Activated naive CD4-positive, alpha-beta T cell treated with anti-CD3 and anti-CD28 coated beads, Interleukin-2, amount 10 ng/mL, durations not matched to agents 7 days and 5 days (primary cell): Measurements from ENCODE around the gene ME3.

Source experiments
- CTCF ChIA-PET: fragments of 350-600 bp; sonication (Branson Sonifier 250); formaldehyde crosslinking; loops from one replicate; lab custom pipeline; 2021; ENCODE audit warnings: antibody characterized with exemption; lab: Charles Lee
- DNase-seq: peaks from one replicate; pipeline ENCODE4 v3.0.0-alpha.2; 2020
- H3K27ac Mint-ChIP-seq: one replicate; pipeline ENCODE4 v1.8.0; 2021; ENCODE audit warnings: mild to moderate bottlenecking, moderate library complexity, mixed read lengths
- H3K27me3 Mint-ChIP-seq: one replicate; pipeline ENCODE4 v1.8.0; 2021; ENCODE audit warnings: mild to moderate bottlenecking, mixed read lengths
- H3K36me3 Mint-ChIP-seq: one replicate; pipeline ENCODE4 v1.8.0; 2021; ENCODE audit warnings: mixed read lengths
- H3K4me1 Mint-ChIP-seq: one replicate; pipeline ENCODE4 v1.8.0; 2021; ENCODE audit warnings: mixed read lengths
- H3K4me3 Mint-ChIP-seq: one replicate; pipeline ENCODE4 v1.8.0; 2021; ENCODE audit warnings: mild to moderate bottlenecking, moderate library complexity, mixed read lengths
- H3K9me3 Mint-ChIP-seq: one replicate; pipeline ENCODE4 v1.8.0; 2021; ENCODE audit warnings: mixed read lengths

The ME3 gene

GRCh38 chr11:86702220-86702983 lies 30.0 kb upstream of the ME3 start:
- Mint-ChIP-seq H3K4me1 (no peaks in the 10 kb centered on the region), H3K4me3 (no peak overlapping the region), H3K9me3 (no peaks in the 10 kb centered on the region), H3K36me3 (no peaks in the 10 kb centered on the region), H3K27ac (no peak overlapping the region), H3K27me3 (no peaks in the 10 kb centered on the region)
- no peak for DNase-seq
- CTCF ChIA-PET = no interaction called here

GRCh38 chr11:86699040-86699791 lies 26.8 kb upstream of the ME3 start:
- no peaks in the 10 kb centered on the region for H3K9me3 Mint-ChIP-seq
- DNase-seq = no peak
- H3K36me3 Mint-ChIP-seq = no peaks in the 10 kb centered on the region
- H3K4me3 Mint-ChIP-seq = no peak overlapping the region
- no peaks in the 10 kb centered on the region for H3K4me1 Mint-ChIP-seq
- peaks cover 8% of the 10 kb centered on the region for H3K27me3 Mint-ChIP-seq
- no peak overlapping the region for H3K27ac Mint-ChIP-seq
- CTCF ChIA-PET = interaction anchor here (0.7 kb wide), 1 partner anchor 354 kb away, joined by 3 read pairs; no protein-coding TSS in a partner anchor

GRCh38 chr11:86698639-86699038 lies 26.2 kb upstream of the ME3 start:
- H3K27me3 Mint-ChIP-seq = peaks cover 8% of the 10 kb centered on the region
- no peaks in the 10 kb centered on the region for H3K36me3 Mint-ChIP-seq
- CTCF ChIA-PET = no interaction called here
- no peak for DNase-seq
- H3K9me3 Mint-ChIP-seq = no peaks in the 10 kb centered on the region
- H3K4me1 Mint-ChIP-seq = no peaks in the 10 kb centered on the region
- H3K27ac Mint-ChIP-seq = no peak overlapping the region
- no peak overlapping the region for H3K4me3 Mint-ChIP-seq

GRCh38 chr11:86696451-86696850 lies 24.0 kb upstream of the ME3 start:
- Mint-ChIP-seq H3K36me3 (no peaks in the 10 kb centered on the region), H3K27ac (no peak overlapping the region), H3K9me3 (no peaks in the 10 kb centered on the region), H3K27me3 (peaks cover 8% of the 10 kb centered on the region), H3K4me3 (no peak overlapping the region), H3K4me1 (no peaks in the 10 kb centered on the region)
- CTCF ChIA-PET = no interaction called here
- no peak for DNase-seq

- CTCF ChIA-PET = no interaction called here
- no peak for DNase-seq
- H3K27ac Mint-ChIP-seq = no peak overlapping the region
Observed at GRCh38 chr11:86696004-86696403, 23.6 kb upstream of the ME3 start.

GRCh38 chr11:86695373-86695772 lies 23.0 kb upstream of the ME3 start:
- Mint-ChIP-seq H3K4me1 (no peaks in the 10 kb centered on the region), H3K27me3 (peaks cover 8% of the 10 kb centered on the region), H3K4me3 (no peak overlapping the region), H3K9me3 (no peaks in the 10 kb centered on the region), H3K27ac (no peak overlapping the region), H3K36me3 (no peaks in the 10 kb centered on the region)
- CTCF ChIA-PET = no interaction called here
- DNase-seq = no peak

More at GRCh38 chr11:86696004-86696403, 23.6 kb upstream of the ME3 start:
- Mint-ChIP-seq H3K4me1 (no peaks in the 10 kb centered on the region), H3K27me3 (peaks cover 8% of the 10 kb centered on the region), H3K4me3 (no peak overlapping the region), H3K36me3 (no peaks in the 10 kb centered on the region), H3K9me3 (no peaks in the 10 kb centered on the region)

- DNase-seq = no peak
- H3K36me3 Mint-ChIP-seq = no peaks in the 10 kb centered on the region
- no peaks in the 10 kb centered on the region for H3K9me3 Mint-ChIP-seq
- no peaks in the 10 kb centered on the region for H3K4me1 Mint-ChIP-seq
- H3K27ac Mint-ChIP-seq = no peak overlapping the region
- CTCF ChIA-PET = no interaction called here
- H3K27me3 Mint-ChIP-seq = peaks cover 12% of the 10 kb centered on the region
- no peak overlapping the region for H3K4me3 Mint-ChIP-seq
Observed at GRCh38 chr11:86693518-86693917, 21.1 kb upstream of the ME3 start.

GRCh38 chr11:86692746-86693145 lies 20.3 kb upstream of the ME3 start:
- Mint-ChIP-seq H3K4me1 (no peaks in the 10 kb centered on the region), H3K27ac (no peak overlapping the region), H3K9me3 (no peaks in the 10 kb centered on the region), H3K4me3 (no peak overlapping the region), H3K36me3 (no peaks in the 10 kb centered on the region), H3K27me3 (peaks cover 12% of the 10 kb centered on the region)
- no peak for DNase-seq
- CTCF ChIA-PET = no interaction called here

- no peaks in the 10 kb centered on the region for H3K9me3 Mint-ChIP-seq
- H3K4me3 Mint-ChIP-seq = no peak overlapping the region
- H3K27ac Mint-ChIP-seq = no peak overlapping the region
- no peak for DNase-seq
- peaks cover 12% of the 10 kb centered on the region for H3K27me3 Mint-ChIP-seq
- H3K4me1 Mint-ChIP-seq = no peaks in the 10 kb centered on the region
- CTCF ChIA-PET = no interaction called here
- no peaks in the 10 kb centered on the region for H3K36me3 Mint-ChIP-seq
Observed at GRCh38 chr11:86692317-86692716, 19.9 kb upstream of the ME3 start.

- Mint-ChIP-seq H3K27ac (no peak overlapping the region), H3K9me3 (no peaks in the 10 kb centered on the region), H3K36me3 (no peaks in the 10 kb centered on the region), H3K4me1 (no peaks in the 10 kb centered on the region), H3K27me3 (peaks cover 4% of the 10 kb centered on the region), H3K4me3 (no peak overlapping the region)
- CTCF ChIA-PET = interaction anchor here (1.1 kb wide), 1 partner anchor 57 kb away, joined by 3 read pairs; no protein-coding TSS in a partner anchor
- DNase-seq = no peak
Observed at GRCh38 chr11:86688398-86689179, 16.2 kb upstream of the ME3 start.

- Mint-ChIP-seq H3K4me3 (no peak overlapping the region), H3K36me3 (no peaks in the 10 kb centered on the region), H3K27me3 (peaks cover 5% of the 10 kb centered on the region), H3K4me1 (no peaks in the 10 kb centered on the region), H3K9me3 (no peaks in the 10 kb centered on the region), H3K27ac (no peak overlapping the region)
- CTCF ChIA-PET = no interaction called here
- no peak for DNase-seq
Observed at GRCh38 chr11:86687185-86687778, 14.9 kb upstream of the ME3 start.

GRCh38 chr11:86686531-86686930 lies 14.1 kb upstream of the ME3 start:
- CTCF ChIA-PET = no interaction called here

GRCh38 chr11:86681483-86681756 lies 9.0 kb upstream of the ME3 start:
- Mint-ChIP-seq H3K27ac (no peak overlapping the region), H3K4me1 (no peaks in the 10 kb centered on the region), H3K9me3 (no peaks in the 10 kb centered on the region), H3K36me3 (no peaks in the 10 kb centered on the region), H3K4me3 (no peak overlapping the region), H3K27me3 (peaks cover 4% of the 10 kb centered on the region)
- no peak for DNase-seq
- CTCF ChIA-PET = interaction anchor here (1.0 to 2.2 kb wide), 2 partner anchors 73 to 225 kb away, joined by 4 to 7 read pairs; no protein-coding TSS in a partner anchor

More at GRCh38 chr11:86686531-86686930, 14.1 kb upstream of the ME3 start:
- H3K27me3 Mint-ChIP-seq = peaks cover 8% of the 10 kb centered on the region
- no peak overlapping the region for H3K4me3 Mint-ChIP-seq
- no peaks in the 10 kb centered on the region for H3K4me1 Mint-ChIP-seq
- no peaks in the 10 kb centered on the region for H3K9me3 Mint-ChIP-seq
- no peaks in the 10 kb centered on the region for H3K36me3 Mint-ChIP-seq
- no peak overlapping the region for H3K27ac Mint-ChIP-seq
- no peak for DNase-seq
